ENCODE results near the gene P4HA1. TPM values are rescaled to one million over a fixed set of nuclear protein-coding genes. Genes with fewer than 3 reads are reported as not detected.

P4HA1 gene
- polyA plus RNA-seq, 1 experiment, result 245 TPM

DNA sequence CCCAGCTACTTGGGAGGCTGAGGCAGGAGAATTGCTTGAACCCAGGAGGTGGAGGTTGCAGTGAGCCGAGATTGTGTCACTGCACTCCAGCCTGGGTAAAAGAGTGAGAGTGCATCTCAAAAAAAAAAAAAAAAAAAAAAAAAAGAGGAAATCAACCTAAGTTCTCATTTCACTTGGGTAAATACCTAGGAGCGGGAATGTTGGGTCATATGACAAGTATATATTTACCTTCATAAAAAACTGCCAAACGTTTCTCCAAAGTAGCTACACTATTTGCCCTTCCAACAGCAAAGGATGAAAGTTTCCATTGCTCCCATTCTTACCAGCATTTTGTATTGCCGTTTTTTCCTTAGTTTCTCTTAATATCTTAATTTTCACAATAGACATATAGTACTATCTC, 9.8 kb downstream of the P4HA1 start:
- no peak overlapping the region for H3K27ac ChIP-seq (ENCODE audit: low read depth, low read length)
- POLR2A ChIA-PET, result interaction anchor here (0.7 kb wide), 1 partner anchor 43 kb away, joined by 6 read pairs; no protein-coding TSS in a partner anchor
- no peaks in the 10 kb centered on the region for H3K9me3 ChIP-seq (ENCODE audit: control insufficient read depth, insufficient read depth, low read length)
- H3K27me3 ChIP-seq (ENCODE audit: control insufficient read depth, insufficient read depth, low read length), result no peaks in the 10 kb centered on the region
- no peak for DNase-seq (ENCODE audit: low read depth, low spot score)
- no peak overlapping the region for H3K4me3 ChIP-seq (ENCODE audit: low read depth, low read length)
- TF ChIP-seq, protein P1, sequence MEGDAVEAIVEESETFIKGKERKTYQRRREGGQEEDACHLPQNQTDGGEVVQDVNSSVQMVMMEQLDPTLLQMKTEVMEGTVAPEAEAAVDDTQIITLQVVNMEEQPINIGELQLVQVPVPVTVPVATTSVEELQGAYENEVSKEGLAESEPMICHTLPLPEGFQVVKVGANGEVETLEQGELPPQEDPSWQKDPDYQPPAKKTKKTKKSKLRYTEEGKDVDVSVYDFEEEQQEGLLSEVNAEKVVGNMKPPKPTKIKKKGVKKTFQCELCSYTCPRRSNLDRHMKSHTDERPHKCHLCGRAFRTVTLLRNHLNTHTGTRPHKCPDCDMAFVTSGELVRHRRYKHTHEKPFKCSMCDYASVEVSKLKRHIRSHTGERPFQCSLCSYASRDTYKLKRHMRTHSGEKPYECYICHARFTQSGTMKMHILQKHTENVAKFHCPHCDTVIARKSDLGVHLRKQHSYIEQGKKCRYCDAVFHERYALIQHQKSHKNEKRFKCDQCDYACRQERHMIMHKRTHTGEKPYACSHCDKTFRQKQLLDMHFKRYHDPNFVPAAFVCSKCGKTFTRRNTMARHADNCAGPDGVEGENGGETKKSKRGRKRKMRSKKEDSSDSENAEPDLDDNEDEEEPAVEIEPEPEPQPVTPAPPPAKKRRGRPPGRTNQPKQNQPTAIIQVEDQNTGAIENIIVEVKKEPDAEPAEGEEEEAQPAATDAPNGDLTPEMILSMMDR (IDR thresholded peaks at IDR 0.05; ENCODE audit: low read depth, low read length), result no peak
- CTCF ChIA-PET, result interaction anchor here (1.6 kb wide), 1 partner anchor 10 kb away, joined by 4 read pairs; the partner anchor contains the start of gene P4HA1

DNA sequence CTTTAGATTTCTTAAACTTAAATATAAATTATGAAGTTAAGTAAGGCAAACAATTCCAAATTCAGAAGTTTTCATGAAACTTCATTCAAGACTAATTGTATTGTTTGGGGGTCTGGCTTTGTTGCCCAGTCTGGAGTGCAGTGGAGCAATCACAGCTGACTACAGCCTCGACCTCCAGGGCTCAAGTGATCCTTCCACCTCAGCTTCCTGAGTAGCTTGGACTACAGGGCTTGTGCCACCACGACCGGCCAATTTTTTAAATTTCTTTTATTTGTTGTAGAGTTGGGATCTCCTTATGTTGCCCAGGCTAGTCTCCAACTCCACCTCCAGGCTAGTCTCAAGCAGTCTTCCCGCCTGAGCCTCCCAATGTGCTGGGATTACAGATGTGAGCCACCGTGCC, 12.5 kb downstream of the P4HA1 start:
- Histone ChIP-seq H3K27ac (ENCODE audit: low read depth, low read length) (no peak overlapping the region), H3K4me3 (ENCODE audit: low read depth, low read length) (no peak overlapping the region), H3K9me3 (ENCODE audit: control insufficient read depth, insufficient read depth, low read length) (no peaks in the 10 kb centered on the region), H3K27me3 (ENCODE audit: control insufficient read depth, insufficient read depth, low read length) (no peaks in the 10 kb centered on the region)
- CTCF ChIA-PET, result interaction anchor here (1.6 kb wide), 1 partner anchor 75 kb away, joined by 7 read pairs; no protein-coding TSS in a partner anchor
- TF ChIP-seq, protein P1 (IDR thresholded peaks at IDR 0.05; ENCODE audit: low read depth, low read length), result no peak
- DNase-seq (ENCODE audit: low read depth, low spot score), result no peak
- POLR2A ChIA-PET, result interaction anchor here (2.9 kb wide), 1 partner anchor 13 kb away, joined by 11 read pairs; the partner anchor contains the start of gene P4HA1

- no peaks in the 10 kb centered on the region for H3K27me3 ChIP-seq (ENCODE audit: control insufficient read depth, insufficient read depth, low read length)
- H3K27ac ChIP-seq (ENCODE audit: low read depth, low read length), result no peak overlapping the region
- TF ChIP-seq, protein P1 (IDR thresholded peaks at IDR 0.05; ENCODE audit: low read depth, low read length), result no peak
- no peak overlapping the region for H3K4me3 ChIP-seq (ENCODE audit: low read depth, low read length)
- DNase-seq (ENCODE audit: low read depth, low spot score), result no peak
- H3K9me3 ChIP-seq (ENCODE audit: control insufficient read depth, insufficient read depth, low read length), result no peaks in the 10 kb centered on the region
- ChIA-PET POLR2A (interaction anchor here (0.6 to 2.9 kb wide), 2 partner anchors 11 to 13 kb away, joined by 3 to 11 read pairs; partner anchors contain the start of gene P4HA1), CTCF (interaction anchor here (1.6 to 1.8 kb wide), 2 partner anchors 13 to 76 kb away, joined by 7 to 17 read pairs; partner anchors contain the start of gene P4HA1)
Observed at GRCh38 chr10:73083221-73083620, 13.4 kb downstream of the P4HA1 start.

DNA sequence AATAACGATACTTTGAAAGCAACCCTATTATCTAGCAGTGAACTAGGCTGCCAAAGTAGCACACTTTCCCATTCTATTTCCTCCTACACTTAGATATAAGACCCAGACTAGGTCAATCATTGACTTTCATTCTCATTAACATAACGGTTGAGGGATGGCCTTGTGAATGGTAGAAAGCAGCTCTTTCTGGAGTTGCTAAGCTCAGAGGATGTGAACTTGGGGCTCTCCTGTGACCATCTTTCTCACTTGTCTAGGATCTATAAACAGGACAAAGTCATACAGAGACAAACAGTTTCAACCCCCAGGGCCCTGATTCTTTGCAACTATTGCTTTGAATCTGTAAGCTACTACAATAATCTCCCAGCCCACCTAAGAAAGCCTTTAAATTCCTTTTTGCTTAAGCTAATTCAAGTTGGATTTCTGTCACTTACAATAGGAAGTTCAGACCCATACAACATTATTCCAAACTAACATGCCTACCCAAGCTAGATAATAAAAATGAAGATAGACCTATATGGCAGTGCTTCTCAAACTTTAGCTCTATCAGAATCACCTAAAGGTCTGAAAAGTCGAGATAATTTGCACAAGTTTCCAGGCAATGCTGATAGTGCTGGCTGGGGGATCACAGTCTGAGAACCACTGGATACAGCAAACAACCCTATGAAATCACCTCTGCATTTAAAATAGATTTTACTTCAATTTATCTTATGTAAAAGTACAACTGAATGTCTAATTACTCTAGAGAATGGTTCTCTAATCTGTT, 16.7 kb downstream of the P4HA1 start:
- TF ChIP-seq, protein P1 (IDR thresholded peaks at IDR 0.05; ENCODE audit: low read depth, low read length), result no peak
- H3K4me3 ChIP-seq (ENCODE audit: low read depth, low read length), result no peak overlapping the region
- ChIA-PET POLR2A (interaction anchor here (1.3 kb wide), 1 partner anchor 16 kb away, joined by 7 read pairs; the partner anchor contains the start of gene P4HA1), CTCF (no interaction called here)
- H3K27me3 ChIP-seq (ENCODE audit: control insufficient read depth, insufficient read depth, low read length), result no peaks in the 10 kb centered on the region
- H3K27ac ChIP-seq (ENCODE audit: low read depth, low read length), result no peak overlapping the region
- no peaks in the 10 kb centered on the region for H3K9me3 ChIP-seq (ENCODE audit: control insufficient read depth, insufficient read depth, low read length)
- no peak for DNase-seq (ENCODE audit: low read depth, low spot score)

All from AG04450 (cell line).